Hepatocyte (in vitro differentiated cells): ENCODE measurements around the gene KCNK17. TPM values are rescaled to one million over a fixed set of nuclear protein-coding genes. Genes with fewer than 3 reads are reported as not detected.

Source experiments
- DNase-seq: peaks from one replicate; pipeline ENCODE4 v3.0.0-alpha.2; 2016; ENCODE audit warnings: low spot score
- H2AFZ ChIP-seq: fragments of 200-600 bp; sonication (generic); 2 replicates; pipeline ENCODE4 v1.6.0; 2016; ENCODE audit warnings: antibody characterized with exemption, mild to moderate bottlenecking
- H3K27ac ChIP-seq: fragments of 200-600 bp; sonication (generic); 2 replicates; pipeline ENCODE4 v1.5.1; 2016; ENCODE audit warnings: mild to moderate bottlenecking
- H3K27me3 ChIP-seq: fragments of 200-600 bp; sonication (generic); 2 replicates; pipeline ENCODE4 v1.6.1; 2016
- H3K36me3 ChIP-seq: fragments of 200-600 bp; sonication (generic); replicated peaks from 2 replicates; pipeline ENCODE4 v1.5.1; 2016; ENCODE audit warnings: low read depth; ENCODE audit not compliant: insufficient read depth
- H3K4me1 ChIP-seq: fragments of 200-600 bp; sonication (generic); 2 replicates; pipeline ENCODE4 v1.5.1; 2016; ENCODE audit warnings: mild to moderate bottlenecking, moderate library complexity; ENCODE audit not compliant: insufficient read depth
- H3K4me2 ChIP-seq: fragments of 200-600 bp; sonication (generic); 2 replicates; pipeline ENCODE4 v1.6.0; 2016
- H3K4me3 ChIP-seq: fragments of 200-600 bp; sonication (generic); 2 replicates; pipeline ENCODE4 v1.5.1; 2016; ENCODE audit warnings: mild to moderate bottlenecking
- H3K79me2 ChIP-seq: fragments of 200-600 bp; sonication (generic); 2 replicates; pipeline ENCODE4 v1.6.0; 2017; ENCODE audit warnings: mild to moderate bottlenecking
- H3K9me2 ChIP-seq: fragments of 200-600 bp; sonication (generic); replicated peaks from 2 replicates; pipeline ENCODE4 v1.6.0; 2017; ENCODE audit warnings: mild to moderate bottlenecking; ENCODE audit not compliant: insufficient read depth
- H3K9me3 ChIP-seq: fragments of 200-600 bp; sonication (generic); 2 replicates; pipeline ENCODE4 v1.5.1; 2016; ENCODE audit warnings: low read depth, mild to moderate bottlenecking
- H4K20me1 ChIP-seq: fragments of 200-600 bp; sonication (generic); 2 replicates; pipeline ENCODE4 v1.6.0; 2016; ENCODE audit warnings: mild to moderate bottlenecking; ENCODE audit not compliant: insufficient read depth, poor library complexity, severe bottlenecking
- CTCF ChIP-seq: fragments of 200-600 bp; sonication (generic); IDR thresholded peaks from 2 replicates; pipeline ENCODE4 v1.5.1; 2016; ENCODE audit warnings: antibody characterized with exemption, mild to moderate bottlenecking; ENCODE audit not compliant: poor library complexity
- EZH2 ChIP-seq: fragments of 200-600 bp; sonication (generic); IDR thresholded peaks from 2 replicates; pipeline ENCODE4 v1.6.1; 2016; ENCODE audit warnings: antibody characterized with exemption, mild to moderate bottlenecking, borderline replicate concordance
- EZH2phosphoT487 ChIP-seq: fragments of 200-600 bp; sonication (generic); IDR thresholded peaks from one replicate; pipeline ENCODE4 v1.6.1; 2018; ENCODE audit warnings: antibody characterized with exemption, mild to moderate bottlenecking, low read depth, moderate library complexity; ENCODE audit not compliant: unreplicated experiment, severe bottlenecking
- WGBS: methylation state at CpG from one replicate; pipeline ENCODE4 v1.1.6; 2016; ENCODE audit warnings: low lambda C conversion rate; ENCODE audit errors: missing lambda C conversion rate; 5-methylcytosine and 5-hydroxymethylcytosine counted together
- polyA plus RNA-seq: library from polyadenylated mRNA; unstranded; fragments of >200 nt; fragmentation: Nextera tagmentation; extraction: Ambion mirVana; gene quantifications from 2 replicates; pipeline ENCODE4 v1.2.1, GENCODE V29; 2016
- total RNA-seq: library from RNA; depleted of rRNA; stranded (reverse); fragments of >200 nt; gene quantifications from 2 replicates; pipeline ENCODE4 v1.2.3, GENCODE V29; 2014

The KCNK17 gene
- total and polyA plus RNA-seq, 2 experiments from 2014 or later, result not detected

GRCh38 chr6:39250507-39250906 lies 63.7 kb downstream of the KCNK17 start:
- Histone ChIP-seq H3K4me2 (no peak overlapping the region), H3K36me3 (no peaks in the 10 kb centered on the region)
- DNase-seq, result no peak

GRCh38 chr6:39249278-39249677 lies 64.9 kb downstream of the KCNK17 start:
- Histone ChIP-seq H3K36me3 (no peaks in the 10 kb centered on the region), H3K4me1 (no peaks in the 10 kb centered on the region), H3K4me2 (no peak overlapping the region), H3K27ac (no peak overlapping the region), H3K27me3 (peaks cover 3% of the 10 kb centered on the region), H3K9me2 (no peaks in the 10 kb centered on the region), H4K20me1 (no peaks in the 10 kb centered on the region), H3K4me3 (no peak overlapping the region), H3K79me2 (no peaks in the 10 kb centered on the region), H3K9me3 (no peaks in the 10 kb centered on the region), H2AFZ (no peak overlapping the region)
- 96% methylated on average over 1 of the region's 1 CpG for WGBS
- no peak for TF ChIP-seq EZH2phosphoT487
- no peak for TF ChIP-seq EZH2
- TF ChIP-seq CTCF, result no peak
- DNase-seq, result no peak

More at GRCh38 chr6:39250507-39250906, 63.7 kb downstream of the KCNK17 start:
- H3K9me3 ChIP-seq, result no peaks in the 10 kb centered on the region
- H3K27me3 ChIP-seq, result peaks cover 3% of the 10 kb centered on the region
- no peak overlapping the region for H3K4me3 ChIP-seq
- H2AFZ ChIP-seq, result no peak overlapping the region
- no peaks in the 10 kb centered on the region for H4K20me1 ChIP-seq
- no peaks in the 10 kb centered on the region for H3K4me1 ChIP-seq
- no peaks in the 10 kb centered on the region for H3K9me2 ChIP-seq
- no peak overlapping the region for H3K27ac ChIP-seq
- no peak for TF ChIP-seq EZH2
- TF ChIP-seq EZH2phosphoT487, result no peak
- no peak for TF ChIP-seq CTCF
- H3K79me2 ChIP-seq, result no peaks in the 10 kb centered on the region

Other genes with a start within 250 kb of the KCNK17 start
- 20.8 and 23.4 TPM in 2 replicates for gene SAYSD1, start 199.2 kb downstream of the KCNK17 start, total RNA-seq
- gene SAYSD1, start 199.2 kb downstream of the KCNK17 start, polyA plus RNA-seq, result 15.7 and 16.9 TPM in 2 replicates
- 11.4 and 11.6 TPM in 2 replicates for gene KCNK5, start 84.9 kb downstream of the KCNK17 start, total RNA-seq
- 6.6 and 10.7 TPM in 2 replicates for gene KCNK5, start 84.9 kb downstream of the KCNK17 start, polyA plus RNA-seq
- gene KCNK16, start 8.3 kb upstream of the KCNK17 start, total RNA-seq, result not detected in 2 replicates
- 0.12 TPM in 1 of 2 replicates, not detected in the other for gene KCNK16, start 8.3 kb upstream of the KCNK17 start, polyA plus RNA-seq